GM23248 (cell line): Measurements from ENCODE around the gene ADGRL2.

ENCODE experiments used
- EZH2 ChIP-seq: fragments of 200-600 bp; sonication (generic); IDR thresholded peaks from 2 replicates; pipeline ENCODE4 v1.6.1; 2018; ENCODE audit warnings: antibody characterized with exemption, mild to moderate bottlenecking; ENCODE audit not compliant: insufficient read depth, poor library complexity, severe bottlenecking
- EZH2phosphoT487 ChIP-seq: fragments of 200-600 bp; sonication (generic); IDR thresholded peaks from 2 replicates; pipeline ENCODE4 v1.6.1; 2018; ENCODE audit warnings: antibody characterized with exemption, moderate library complexity, mild to moderate bottlenecking, low read depth; ENCODE audit not compliant: insufficient read depth

DNA sequence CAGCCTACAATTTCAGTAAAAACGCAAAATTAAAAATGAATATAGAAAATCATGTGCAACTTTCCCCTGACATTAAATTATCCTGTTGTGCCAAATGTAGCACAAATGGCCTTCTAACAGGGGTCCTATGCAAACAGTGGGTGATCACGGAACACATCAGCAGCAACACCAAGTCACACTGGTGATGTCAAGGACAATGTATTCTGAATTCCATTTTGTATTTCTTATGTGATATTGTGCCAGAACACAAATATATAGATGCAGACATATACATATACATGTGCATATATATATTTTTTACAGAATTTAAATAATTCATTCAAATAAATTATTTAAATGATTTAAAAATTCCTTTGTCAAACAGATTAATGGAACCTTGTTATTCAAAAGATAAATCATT is 8.6 kb upstream of the ADGRL2 start:
- TF ChIP-seq EZH2: no peak
- no peak for TF ChIP-seq EZH2phosphoT487
